Activated T-cell treated with anti-CD3 and anti-CD28 coated beads for 48 hours (primary cell): ENCODE data around the gene POC1B.

Experiments used
- DNase-seq: peaks from one replicate; pipeline ENCODE4 v3.0.0-alpha.2; 2020; ENCODE audit warnings: low read depth

The POC1B gene

DNA sequence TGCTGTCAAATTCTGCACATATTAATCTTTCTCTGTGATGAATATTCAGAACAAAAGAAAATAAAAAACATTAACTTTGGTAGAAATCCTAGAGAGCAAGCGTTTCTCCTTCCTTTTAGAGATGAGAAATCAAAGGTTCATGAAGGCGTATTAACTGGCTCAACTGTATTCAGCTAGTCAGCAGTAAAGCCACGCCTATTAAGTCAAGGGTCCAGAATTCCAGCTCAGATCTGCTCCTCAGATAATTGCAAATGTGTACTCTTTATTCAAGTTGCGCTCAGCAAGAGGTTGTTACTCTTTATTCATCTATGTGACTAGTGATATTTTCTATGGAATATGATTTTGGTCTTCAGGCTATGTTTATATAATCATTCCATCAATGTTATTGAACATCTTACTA, 13.1 kb upstream of the POC1B start:
- no peak for DNase-seq

GRCh38 chr12:89537389-89537788, 11.5 kb upstream of the POC1B start:
- DNase-seq = no peak

GRCh38 chr12:89529738-89530137, 3.9 kb upstream of the POC1B start:
- DNase-seq = no peak

GRCh38 chr12:89528434-89528833, 2.6 kb upstream of the POC1B start:
- DNase-seq = no peak

GRCh38 chr12:89525305-89525823, 483 bp downstream of the POC1B start:
- peak; percentile 28 for DNase-seq

DNA sequence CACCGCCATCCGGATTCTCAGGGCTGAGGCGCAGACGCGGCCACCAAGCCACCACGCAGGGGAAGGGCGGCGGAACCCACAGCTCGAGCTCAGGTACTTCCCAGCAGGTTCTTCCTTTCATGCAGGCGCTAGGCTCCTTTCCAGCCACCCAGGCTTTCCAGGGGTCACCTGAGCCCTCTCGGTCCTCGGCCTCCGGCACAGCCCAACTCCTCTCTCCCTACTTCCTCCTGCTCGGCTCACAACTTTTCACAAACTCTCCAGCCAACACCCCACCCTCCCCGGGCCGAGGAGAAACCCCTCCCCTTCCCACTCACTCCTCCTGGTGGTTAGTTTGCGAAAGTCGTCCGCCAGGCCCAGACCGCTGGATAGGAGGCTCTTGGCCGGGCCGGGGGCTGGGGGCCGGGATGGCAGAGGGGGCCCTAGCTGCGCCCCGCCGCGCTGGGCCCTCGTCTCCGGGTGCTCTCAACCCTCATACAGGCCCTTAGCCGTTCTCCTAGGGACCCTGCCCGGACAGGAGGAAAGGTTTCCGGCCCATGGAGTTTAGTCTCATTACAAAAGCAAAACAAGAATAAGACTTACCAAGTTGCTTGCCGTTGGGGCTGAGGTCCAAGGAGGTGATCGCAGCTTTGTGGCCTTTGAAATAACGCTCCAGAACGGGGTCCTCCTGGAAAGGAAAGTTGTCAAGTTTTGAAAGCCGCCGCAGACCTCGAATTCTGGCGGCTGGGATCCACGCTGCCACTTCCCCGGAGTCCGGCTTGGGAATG, 1.1 kb downstream of the POC1B start, which contains the start of gene GALNT4:
Gene GALNT4 (minus strand): TSS at position 256 of the 764 bp plus-strand sequence. CDS start 247 bp downstream, at position 9.
- DNase-seq = peak; percentile 69

DNA sequence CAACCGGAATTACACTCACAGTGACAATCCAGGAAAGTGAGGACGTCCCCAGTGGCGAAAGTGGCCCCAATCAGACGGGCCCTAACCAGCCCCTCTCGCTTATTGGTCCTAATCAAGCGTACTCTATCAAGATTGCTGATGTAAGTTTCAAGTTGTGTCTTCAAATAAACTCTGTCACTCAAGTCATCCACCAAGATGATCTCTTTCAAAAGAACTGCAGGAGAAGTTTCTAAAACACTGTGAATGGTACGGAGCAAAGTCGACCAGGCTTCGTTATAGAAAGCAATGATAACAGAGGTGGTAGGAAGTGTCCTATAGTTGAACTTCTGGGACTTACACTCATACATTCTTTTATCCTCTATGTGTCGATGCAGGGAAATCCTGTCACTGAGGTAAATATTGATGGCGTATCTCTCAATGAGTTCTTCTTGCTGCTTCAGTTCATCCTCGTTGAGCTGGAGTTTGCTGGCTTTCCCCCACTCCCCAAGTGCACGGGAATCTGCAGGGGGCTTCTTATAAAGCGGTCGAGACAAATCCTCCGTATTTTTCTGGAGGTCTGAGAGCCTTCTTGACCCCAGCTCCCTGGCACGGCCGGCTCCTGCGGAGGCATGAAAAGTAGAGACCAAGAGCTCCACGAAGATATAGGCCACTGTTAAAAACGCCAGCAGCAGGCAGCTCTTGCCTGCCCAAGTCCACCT, 1.9 kb downstream of the POC1B start:
- DNase-seq = no peak

GRCh38 chr12:89523393-89523792, 2.5 kb downstream of the POC1B start:
- no peak for DNase-seq

DNA sequence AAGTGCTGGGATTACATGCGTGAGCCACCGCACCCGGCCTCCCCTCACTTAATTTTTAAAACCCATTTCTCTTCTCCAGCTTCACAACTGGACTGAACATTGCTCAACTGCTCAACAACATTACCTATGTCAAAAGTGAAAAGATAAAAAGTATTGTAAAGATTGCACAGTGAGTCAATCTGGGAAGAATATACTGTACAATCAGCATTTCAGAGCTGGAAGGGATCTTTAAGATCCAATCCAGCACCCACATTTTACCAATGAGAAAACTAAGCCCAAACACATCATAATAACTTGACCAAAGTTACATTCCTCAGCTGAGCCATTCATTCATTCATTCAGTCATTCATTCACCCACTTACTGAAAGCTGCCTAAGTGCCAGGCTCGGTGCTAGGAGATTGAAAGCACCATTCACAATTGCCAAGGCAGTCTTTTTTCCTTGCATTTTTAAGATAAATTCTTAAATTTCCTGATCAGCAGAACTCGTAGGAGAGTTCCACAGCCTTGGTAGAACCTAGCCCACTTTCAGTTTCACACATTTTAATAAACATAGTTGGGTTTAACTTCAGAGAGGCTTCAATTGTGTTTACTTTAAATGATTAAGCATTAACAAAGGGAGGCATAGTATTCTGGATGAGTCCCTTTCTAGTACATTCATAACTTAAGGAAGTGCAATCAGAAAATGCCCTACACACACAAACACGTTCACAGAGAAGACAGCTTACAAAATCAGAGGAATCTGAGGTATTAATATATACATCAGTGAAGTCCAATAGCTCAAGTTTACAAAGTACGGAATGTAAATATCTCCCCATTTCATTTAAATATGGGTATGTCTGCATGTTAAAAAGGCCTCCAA, 4.3 kb downstream of the POC1B start:
- no peak for DNase-seq

GRCh38 chr12:89517720-89518119, 8.1 kb downstream of the POC1B start:
- DNase-seq = no peak

GRCh38 chr12:89516633-89517032, 9.2 kb downstream of the POC1B start:
- no peak for DNase-seq

DNA sequence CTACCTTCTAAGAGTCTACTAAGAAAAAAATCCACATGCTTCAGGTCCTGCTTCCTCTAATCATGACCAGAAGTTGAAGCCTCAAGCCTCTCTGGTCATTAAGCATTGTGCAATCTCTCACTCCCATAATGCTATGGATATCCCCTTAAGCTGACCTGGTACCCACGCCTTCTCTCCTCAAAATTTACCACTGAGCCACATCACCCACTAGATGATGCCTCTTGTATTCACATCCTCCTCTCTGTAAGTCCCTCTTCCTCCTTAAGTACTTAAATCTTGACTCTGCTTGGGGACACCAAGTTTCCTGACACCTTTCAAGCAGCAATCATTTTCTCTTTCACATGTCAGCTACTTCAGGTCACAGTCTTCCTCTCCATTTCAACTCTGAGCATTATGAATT, 11.1 kb downstream of the POC1B start:
- no peak for DNase-seq

GRCh38 chr12:89513544-89513943, 12.3 kb downstream of the POC1B start:
- DNase-seq = no peak

- DNase-seq = no peak
Observed at GRCh38 chr12:89507015-89507824, 18.6 kb downstream of the POC1B start.

GRCh38 chr12:89506050-89506449, 19.8 kb downstream of the POC1B start:
- no peak for DNase-seq

GRCh38 chr12:89504560-89505346, 21.1 kb downstream of the POC1B start:
- DNase-seq = no peak

- DNase-seq = no peak
Observed at GRCh38 chr12:89501793-89502192, 24.1 kb downstream of the POC1B start.

DNA sequence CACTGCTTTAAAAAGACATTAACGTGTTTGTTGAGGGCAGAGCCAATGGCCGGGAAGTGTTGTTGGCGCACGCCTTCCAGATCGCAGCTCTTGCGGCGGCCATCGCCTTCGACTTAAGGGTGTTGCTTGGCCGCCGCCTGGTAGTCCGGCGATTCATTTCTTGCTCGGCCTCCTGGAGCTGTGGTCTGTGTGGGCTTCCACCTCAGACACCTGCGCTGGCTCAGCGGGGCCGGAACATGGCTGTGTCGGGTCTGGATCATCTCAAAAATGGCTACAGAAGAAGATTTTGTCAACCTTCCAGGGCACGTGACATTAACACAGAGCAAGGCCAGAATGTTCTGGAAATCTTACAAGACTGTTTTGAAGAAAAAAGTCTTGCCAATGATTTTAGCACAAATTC, 26.0 kb downstream of the POC1B start:
- no peak for DNase-seq

GRCh38 chr12:89497467-89497866, 28.4 kb downstream of the POC1B start:
- DNase-seq = no peak

- no peak for DNase-seq
Observed at GRCh38 chr12:89497005-89497404, 28.8 kb downstream of the POC1B start.
